Uterus (tissue), 2 donors: ENCODE results near the gene TESK2.

Experiments
- CTCF ChIP-seq, 4 experiments: fragments of 200-600 bp in 2 of 4; fragments of 450-650 bp in 2 of 4; sonication (generic) in 2 of 4; IDR thresholded peaks; one replicate each; pipeline ENCODE4 v1.5.1; 2016 to 2019; ENCODE audit warnings: antibody characterized with exemption in 4 of 4, mild to moderate bottlenecking in 2 of 4, moderate library complexity in 1 of 4
- POLR2A ChIP-seq, 2 donors: fragments of 450-650 bp; IDR thresholded peaks; one replicate each; pipeline ENCODE4 v1.6.1; 2016; ENCODE audit warnings: antibody characterized with exemption in 2 of 2, mild to moderate bottlenecking in 1 of 2, moderate library complexity in 1 of 2

GRCh38 chr1:45300669-45300997, 190.3 kb downstream of the TESK2 start:
- TF ChIP-seq POLR2A (IDR thresholded peaks at IDR 0.05), result no peak
- no peak for TF ChIP-seq CTCF (IDR thresholded peaks at IDR 0.05)
